Stimulated activated CD8-positive, alpha-beta memory T cell treated with anti-CD3 and anti-CD28 coated beads, Interleukin-15, amount 100 ng/mL, for 24 hours (primary cell): ENCODE data around the gene THRB.

Experiments used
- DNase-seq: peaks from one replicate; pipeline ENCODE4 v3.0.0-alpha.2; 2020; ENCODE audit warnings: low read depth

The THRB gene

DNA sequence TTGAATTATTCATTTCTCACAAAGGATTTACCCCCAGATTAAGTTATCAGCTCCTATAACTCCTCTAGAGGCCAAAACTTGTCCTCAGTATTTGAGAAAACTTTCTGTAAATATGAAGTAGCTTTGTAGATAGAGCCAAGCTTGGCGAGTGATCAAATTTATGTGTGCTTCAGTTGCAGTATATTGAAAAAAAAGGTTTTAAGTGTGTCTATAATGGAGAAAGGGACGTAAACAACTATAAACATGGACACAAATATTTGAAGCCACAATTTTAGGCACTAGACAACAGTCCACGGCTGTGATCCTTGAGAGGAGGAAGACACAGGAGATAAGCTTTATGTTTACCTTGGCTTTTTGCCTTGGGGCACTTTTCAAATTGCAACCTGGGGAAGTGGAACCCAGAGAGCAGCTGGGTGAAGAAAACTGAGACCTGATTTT lies 118.7 kb downstream of the THRB start:
- no peak for DNase-seq

DNA sequence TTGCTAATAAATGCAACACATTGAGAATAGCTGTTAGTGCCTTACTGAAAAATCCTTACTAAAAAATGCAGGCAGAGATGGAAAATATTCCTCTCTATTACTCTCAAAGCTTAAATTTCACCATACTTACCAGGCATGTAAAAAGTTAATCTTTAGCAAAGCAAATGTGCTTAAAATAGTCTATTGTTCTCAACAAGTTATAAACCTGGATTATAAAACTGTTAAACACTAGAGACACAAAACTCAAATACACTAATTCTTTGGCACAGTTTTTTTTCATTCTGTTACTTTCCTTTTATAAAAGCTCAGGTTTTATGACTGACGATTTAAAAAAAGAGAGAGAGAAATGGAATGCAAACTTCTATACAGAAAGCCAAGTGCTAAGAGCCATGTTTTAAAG lies 119.8 kb downstream of the THRB start:
- no peak for DNase-seq

DNA sequence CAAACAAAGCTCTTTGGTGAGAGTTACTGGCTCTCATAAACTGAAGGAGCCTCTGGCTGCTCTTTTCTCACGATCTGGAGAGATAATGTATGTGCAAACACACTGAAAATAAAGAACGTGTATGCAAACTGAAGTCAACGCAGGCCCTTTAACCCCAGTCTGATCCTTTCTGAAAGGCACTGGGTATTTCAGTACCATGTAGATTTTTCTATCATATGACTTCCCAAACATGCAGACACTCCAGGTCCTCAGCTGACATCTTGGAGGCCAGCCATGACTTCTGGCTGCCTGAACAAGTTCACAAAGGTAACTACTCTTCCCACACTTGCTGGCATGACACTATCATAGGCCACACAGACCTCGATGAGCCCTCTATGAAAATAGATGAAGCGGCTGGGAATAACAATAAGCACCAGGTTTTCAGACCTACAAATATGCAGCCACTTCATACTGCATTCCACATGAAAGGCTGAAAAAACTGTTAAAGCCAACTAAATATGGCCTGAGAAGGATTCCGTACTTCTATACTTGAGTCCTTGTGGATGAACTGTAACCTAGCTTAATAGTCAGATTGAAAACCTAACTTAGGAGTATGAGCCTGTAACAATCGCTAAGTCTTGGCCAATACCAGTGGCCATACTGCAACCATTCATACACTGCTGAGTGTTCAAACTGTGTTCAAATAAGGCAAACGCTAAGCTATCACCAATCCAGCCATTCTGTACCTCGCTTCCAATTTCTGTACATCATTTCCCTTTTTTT lies 121.3 kb downstream of the THRB start:
- no peak for DNase-seq

GRCh38 chr3:24372559-24373197 lies 122.0 kb downstream of the THRB start:
- no peak for DNase-seq

GRCh38 chr3:24370352-24371090 lies 124.1 kb downstream of the THRB start:
- no peak for DNase-seq

- no peak for DNase-seq
Observed at GRCh38 chr3:24368605-24369004, 126.0 kb downstream of the THRB start.

GRCh38 chr3:24367664-24368264 lies 126.9 kb downstream of the THRB start:
- DNase-seq, result no peak

DNA sequence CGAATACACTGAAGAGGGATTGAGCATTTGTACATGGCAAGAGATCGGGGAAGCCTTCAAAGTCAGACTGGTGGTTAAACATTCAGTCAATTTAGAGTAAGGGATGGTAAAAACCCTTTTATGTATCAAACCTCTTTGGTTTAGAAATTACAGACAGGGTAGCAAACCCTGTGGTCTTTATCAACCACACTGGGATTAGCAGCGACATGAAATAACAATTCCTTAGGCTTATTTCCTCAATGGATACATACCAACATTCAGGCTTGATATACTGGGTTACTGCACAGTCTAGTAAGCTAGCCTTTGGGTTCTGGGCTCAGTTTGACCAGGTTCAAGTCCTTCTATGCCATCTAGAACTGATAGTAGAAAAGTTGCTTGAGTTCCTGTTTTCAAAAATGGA lies 127.4 kb downstream of the THRB start:
- DNase-seq, result no peak

DNA sequence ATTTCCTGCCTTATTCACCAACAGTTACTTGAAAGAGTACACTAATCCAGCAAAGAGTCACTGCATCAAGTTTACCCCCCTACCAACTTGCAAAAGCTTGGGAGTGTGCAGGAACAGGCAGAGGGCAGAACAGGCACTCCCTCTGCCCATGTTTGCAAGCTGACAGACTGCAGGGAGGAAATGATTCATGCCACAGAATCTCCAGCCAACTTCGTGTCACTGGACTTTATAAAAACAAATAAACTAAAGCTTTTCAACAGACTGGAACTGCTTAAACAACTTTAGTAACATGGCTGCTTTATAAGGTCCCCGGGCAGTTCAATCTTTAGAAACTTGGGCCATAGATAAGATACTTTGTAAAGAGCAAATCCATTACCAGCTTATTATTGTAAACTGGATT lies 129.5 kb downstream of the THRB start:
- DNase-seq, result no peak

DNA sequence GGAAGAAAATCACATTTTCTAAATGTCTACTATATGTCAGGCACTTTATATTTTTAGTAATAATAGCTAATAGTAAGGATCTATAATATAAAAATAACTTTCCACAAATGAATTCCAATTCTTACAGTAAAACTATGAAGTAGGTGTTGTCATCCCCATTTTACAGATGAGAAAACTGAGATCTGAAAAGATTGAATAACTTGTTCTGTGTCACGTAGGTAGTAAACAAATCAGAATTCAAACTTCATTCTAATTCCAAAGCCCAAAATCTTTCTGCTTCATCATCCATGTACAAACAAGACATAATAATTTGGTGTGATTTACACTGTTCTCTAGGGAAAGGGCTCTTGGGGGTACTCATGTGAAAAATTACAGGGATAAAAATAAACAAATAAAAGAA lies 130.3 kb downstream of the THRB start:
- DNase-seq, result no peak

- no peak for DNase-seq
Observed at GRCh38 chr3:24363242-24363641, 131.4 kb downstream of the THRB start.

GRCh38 chr3:24361623-24362022 lies 133.0 kb downstream of the THRB start:
- no peak for DNase-seq

DNA sequence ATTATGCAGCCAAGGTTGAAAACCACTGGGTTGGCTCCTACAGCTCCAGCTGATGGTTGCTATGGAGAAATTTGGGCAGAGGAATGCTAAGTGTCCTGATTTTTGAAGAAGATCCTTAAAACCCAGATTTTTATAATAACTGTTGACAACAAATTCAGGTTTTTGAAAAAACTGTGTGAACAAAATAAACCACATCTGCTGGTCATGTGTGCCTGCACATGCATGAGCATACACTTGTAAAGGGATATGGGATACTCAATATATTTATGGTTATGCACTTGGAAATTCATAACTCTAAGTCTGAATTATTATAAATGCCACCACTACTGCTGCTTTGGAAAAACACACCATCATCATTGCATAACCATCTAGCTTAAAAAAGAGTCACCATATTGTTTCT lies 133.7 kb downstream of the THRB start:
- no peak for DNase-seq

GRCh38 chr3:24359645-24360462 lies 134.8 kb downstream of the THRB start:
- no peak for DNase-seq

DNA sequence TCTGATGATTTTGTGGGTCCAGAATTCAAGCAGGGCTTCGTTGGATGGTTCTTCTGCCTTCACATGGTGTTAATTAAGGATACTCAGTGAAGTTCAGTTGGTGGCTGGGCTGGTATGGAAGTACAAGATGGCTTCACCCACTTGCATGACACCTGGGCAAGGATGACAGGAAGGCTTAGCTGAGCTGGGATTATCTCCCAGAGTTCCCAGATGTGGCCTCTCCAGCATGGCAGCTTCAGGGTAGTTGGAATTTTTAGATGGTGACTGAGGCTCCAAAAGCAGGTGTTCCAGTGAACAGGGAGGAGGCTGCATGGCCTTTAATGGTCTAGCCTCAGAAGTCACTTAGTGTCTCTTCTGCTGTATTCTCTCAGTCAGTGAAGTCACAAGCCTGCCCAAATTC lies 135.5 kb downstream of the THRB start:
- no peak for DNase-seq

DNA sequence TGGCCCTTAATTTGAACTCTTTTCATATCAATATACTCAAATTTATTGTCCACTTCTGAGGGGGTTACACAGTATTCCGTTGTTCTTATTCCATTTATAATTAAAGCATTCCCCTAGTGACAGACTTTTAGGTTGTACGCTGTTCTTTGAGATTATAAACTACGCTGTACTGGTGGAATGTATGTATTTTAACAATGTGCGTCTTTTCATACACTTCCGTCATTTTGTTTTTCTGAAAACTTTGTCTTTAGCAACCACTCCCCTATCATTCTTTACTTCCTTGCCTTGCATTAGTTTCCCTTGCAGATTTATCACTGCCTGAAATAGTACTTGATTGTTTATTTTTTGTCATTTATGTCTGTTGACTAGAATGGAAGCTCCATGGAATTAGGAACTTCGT lies 137.0 kb downstream of the THRB start:
- no peak for DNase-seq

GRCh38 chr3:24355806-24356205 lies 138.8 kb downstream of the THRB start:
- DNase-seq, result no peak

DNA sequence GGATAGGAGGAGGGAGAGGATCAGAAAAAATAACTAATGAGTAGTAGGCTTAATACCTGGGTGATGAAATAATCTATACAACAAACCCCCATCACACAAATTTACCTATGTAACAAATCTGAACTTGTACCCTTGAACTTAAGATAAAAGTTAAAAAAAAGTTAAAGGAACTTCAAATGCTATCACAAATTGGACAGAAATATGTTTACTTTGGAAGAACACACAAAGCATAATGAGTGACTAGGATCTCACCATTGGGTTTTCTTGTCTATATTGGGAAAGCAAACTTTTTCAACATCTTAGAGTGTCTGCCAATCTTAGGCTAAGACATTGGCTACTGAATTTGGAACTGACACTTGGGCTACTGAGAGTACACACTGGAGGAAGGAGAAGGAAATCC lies 140.4 kb downstream of the THRB start:
- no peak for DNase-seq

DNA sequence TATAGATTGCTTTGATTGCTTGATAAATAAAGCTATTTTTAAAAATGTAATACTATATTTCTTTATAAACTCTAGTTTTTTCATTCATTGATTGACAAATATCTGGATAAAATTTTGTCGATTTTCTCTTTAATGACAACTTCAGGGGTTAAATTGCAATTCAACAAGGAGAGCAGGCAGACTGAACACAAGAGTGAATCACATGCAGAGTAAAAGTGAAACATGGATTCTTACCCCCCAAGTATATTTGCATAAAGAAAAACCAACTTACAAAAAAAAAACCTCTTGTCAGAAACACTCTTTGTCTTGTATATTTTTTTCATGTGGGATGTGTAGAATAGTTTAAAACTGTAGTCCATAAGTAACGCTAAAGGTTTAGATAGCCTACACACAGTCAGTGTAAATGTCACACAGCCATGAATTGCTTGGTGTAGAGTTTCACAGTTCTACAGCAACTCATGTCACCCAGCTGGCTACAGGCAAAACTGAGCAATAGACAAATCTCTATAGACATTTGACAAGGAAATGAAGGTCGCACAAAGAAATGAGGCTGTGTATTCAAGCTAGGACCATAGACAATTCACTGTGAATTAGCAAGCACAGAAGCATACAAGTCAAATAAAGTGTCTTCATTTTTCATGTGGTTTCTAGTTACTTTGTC lies 141.6 kb downstream of the THRB start:
- no peak for DNase-seq

DNA sequence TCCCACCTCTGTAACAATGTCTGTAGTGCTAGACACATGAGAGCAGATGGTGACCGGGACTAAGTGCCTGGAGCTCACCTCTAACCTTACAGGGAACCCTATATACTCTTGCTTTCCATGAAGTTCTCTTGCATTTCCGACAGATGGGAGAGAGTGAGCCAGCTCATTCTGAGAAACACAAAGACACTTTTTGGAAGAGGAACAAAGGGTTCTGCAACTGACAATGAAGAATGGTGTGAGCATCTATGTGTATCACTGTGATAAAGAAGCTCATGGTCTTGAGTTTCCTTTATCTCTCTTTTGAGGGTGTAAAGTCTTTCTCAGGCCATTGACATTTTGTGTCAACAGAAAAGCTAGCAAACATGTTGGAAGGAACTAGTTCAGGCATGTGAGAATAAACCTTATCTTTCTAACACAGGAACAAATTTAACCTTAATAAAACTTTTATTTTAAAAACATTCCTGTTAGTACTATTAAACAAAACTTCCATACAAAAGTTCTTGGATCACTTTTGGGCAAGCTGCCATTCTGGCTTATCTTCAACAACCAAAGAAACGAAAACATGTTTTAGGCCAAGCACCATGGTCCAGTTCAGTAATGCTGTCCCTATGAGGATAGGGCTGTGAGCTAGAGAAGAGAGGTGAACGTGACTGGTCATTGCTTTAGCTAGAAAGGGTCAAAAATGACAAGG lies 142.7 kb downstream of the THRB start:
- DNase-seq, result no peak
